Hepatocyte (in vitro differentiated cells): Measurements from ENCODE around the gene UCHL3. TPM values are rescaled to one million over a fixed set of nuclear protein-coding genes. Genes with fewer than 3 reads are reported as not detected.

Experiments
- DNase-seq: peaks from one replicate; pipeline ENCODE4 v3.0.0-alpha.2; 2016; ENCODE audit warnings: low spot score
- H2AFZ ChIP-seq: fragments of 200-600 bp; sonication (generic); 2 replicates; pipeline ENCODE4 v1.6.0; 2016; ENCODE audit warnings: antibody characterized with exemption, mild to moderate bottlenecking
- H3K27ac ChIP-seq: fragments of 200-600 bp; sonication (generic); 2 replicates; pipeline ENCODE4 v1.5.1; 2016; ENCODE audit warnings: mild to moderate bottlenecking
- H3K27me3 ChIP-seq: fragments of 200-600 bp; sonication (generic); 2 replicates; pipeline ENCODE4 v1.6.1; 2016
- H3K36me3 ChIP-seq: fragments of 200-600 bp; sonication (generic); replicated peaks from 2 replicates; pipeline ENCODE4 v1.5.1; 2016; ENCODE audit warnings: low read depth; ENCODE audit not compliant: insufficient read depth
- H3K4me1 ChIP-seq: fragments of 200-600 bp; sonication (generic); 2 replicates; pipeline ENCODE4 v1.5.1; 2016; ENCODE audit warnings: mild to moderate bottlenecking, moderate library complexity; ENCODE audit not compliant: insufficient read depth
- H3K4me2 ChIP-seq: fragments of 200-600 bp; sonication (generic); 2 replicates; pipeline ENCODE4 v1.6.0; 2016
- H3K4me3 ChIP-seq: fragments of 200-600 bp; sonication (generic); 2 replicates; pipeline ENCODE4 v1.5.1; 2016; ENCODE audit warnings: mild to moderate bottlenecking
- H3K79me2 ChIP-seq: fragments of 200-600 bp; sonication (generic); 2 replicates; pipeline ENCODE4 v1.6.0; 2017; ENCODE audit warnings: mild to moderate bottlenecking
- H3K9me2 ChIP-seq: fragments of 200-600 bp; sonication (generic); replicated peaks from 2 replicates; pipeline ENCODE4 v1.6.0; 2017; ENCODE audit warnings: mild to moderate bottlenecking; ENCODE audit not compliant: insufficient read depth
- H3K9me3 ChIP-seq: fragments of 200-600 bp; sonication (generic); 2 replicates; pipeline ENCODE4 v1.5.1; 2016; ENCODE audit warnings: low read depth, mild to moderate bottlenecking
- H4K20me1 ChIP-seq: fragments of 200-600 bp; sonication (generic); 2 replicates; pipeline ENCODE4 v1.6.0; 2016; ENCODE audit warnings: mild to moderate bottlenecking; ENCODE audit not compliant: insufficient read depth, poor library complexity, severe bottlenecking
- CTCF ChIP-seq: fragments of 200-600 bp; sonication (generic); IDR thresholded peaks from 2 replicates; pipeline ENCODE4 v1.5.1; 2016; ENCODE audit warnings: antibody characterized with exemption, mild to moderate bottlenecking; ENCODE audit not compliant: poor library complexity
- EZH2 ChIP-seq: fragments of 200-600 bp; sonication (generic); IDR thresholded peaks from 2 replicates; pipeline ENCODE4 v1.6.1; 2016; ENCODE audit warnings: antibody characterized with exemption, mild to moderate bottlenecking, borderline replicate concordance
- EZH2phosphoT487 ChIP-seq: fragments of 200-600 bp; sonication (generic); IDR thresholded peaks from one replicate; pipeline ENCODE4 v1.6.1; 2018; ENCODE audit warnings: antibody characterized with exemption, mild to moderate bottlenecking, low read depth, moderate library complexity; ENCODE audit not compliant: unreplicated experiment, severe bottlenecking
- WGBS: methylation state at CpG from one replicate; pipeline ENCODE4 v1.1.6; 2016; ENCODE audit warnings: low lambda C conversion rate; ENCODE audit errors: missing lambda C conversion rate; 5-methylcytosine and 5-hydroxymethylcytosine counted together
- polyA plus RNA-seq: library from polyadenylated mRNA; unstranded; fragments of >200 nt; fragmentation: Nextera tagmentation; extraction: Ambion mirVana; gene quantifications from 2 replicates; pipeline ENCODE4 v1.2.1, GENCODE V29; 2016
- total RNA-seq: library from RNA; depleted of rRNA; stranded (reverse); fragments of >200 nt; gene quantifications from 2 replicates; pipeline ENCODE4 v1.2.3, GENCODE V29; 2014

Gene UCHL3
- total and polyA plus RNA-seq, 2 experiments from 2014 or later, result 42.0 to 77.5 TPM

GRCh38 chr13:75518439-75519088 is 31.0 kb upstream of the UCHL3 start:
- 98% methylated on average over 14 of the region's 30 CpGs for WGBS
- TF ChIP-seq CTCF, result no peak
- TF ChIP-seq EZH2, result no peak
- no peak for TF ChIP-seq EZH2phosphoT487
- H3K79me2 ChIP-seq, result no peaks in the 10 kb centered on the region
- H4K20me1 ChIP-seq, result no peaks in the 10 kb centered on the region
- no peak for DNase-seq
- H3K4me2 ChIP-seq, result no peak overlapping the region
- H3K9me2 ChIP-seq, result no peaks in the 10 kb centered on the region
- no peaks in the 10 kb centered on the region for H3K27me3 ChIP-seq
- H2AFZ ChIP-seq, result no peak overlapping the region
- H3K4me1 ChIP-seq, result no peaks in the 10 kb centered on the region
- H3K36me3 ChIP-seq, result no peaks in the 10 kb centered on the region
- no peak overlapping the region for H3K27ac ChIP-seq
- no peaks in the 10 kb centered on the region for H3K9me3 ChIP-seq
- H3K4me3 ChIP-seq, result no peak overlapping the region

GRCh38 chr13:75521956-75522355 is 27.6 kb upstream of the UCHL3 start:
- no peak overlapping the region for H3K4me2 ChIP-seq
- WGBS, result 95% methylated on average over 3 of the region's 3 CpGs
- TF ChIP-seq EZH2phosphoT487, result no peak
- no peak for TF ChIP-seq EZH2
- TF ChIP-seq CTCF, result no peak
- H3K9me3 ChIP-seq, result no peaks in the 10 kb centered on the region
- no peak overlapping the region for H2AFZ ChIP-seq
- no peak for DNase-seq
- no peaks in the 10 kb centered on the region for H3K27me3 ChIP-seq
- H4K20me1 ChIP-seq, result no peaks in the 10 kb centered on the region
- H3K4me3 ChIP-seq, result no peak overlapping the region
- no peaks in the 10 kb centered on the region for H3K36me3 ChIP-seq
- no peaks in the 10 kb centered on the region for H3K4me1 ChIP-seq
- H3K27ac ChIP-seq, result no peak overlapping the region
- no peaks in the 10 kb centered on the region for H3K79me2 ChIP-seq
- H3K9me2 ChIP-seq, result no peaks in the 10 kb centered on the region

GRCh38 chr13:75530549-75530961 is 19.0 kb upstream of the UCHL3 start:
- TF ChIP-seq CTCF (no peak), EZH2phosphoT487 (no peak), EZH2 (no peak)
- Histone ChIP-seq H3K9me3 (no peaks in the 10 kb centered on the region), H3K4me2 (no peak overlapping the region), H2AFZ (no peak overlapping the region), H3K36me3 (no peaks in the 10 kb centered on the region), H3K79me2 (peaks cover 11% of the 10 kb centered on the region), H3K9me2 (no peaks in the 10 kb centered on the region), H3K4me3 (no peak overlapping the region), H4K20me1 (no peaks in the 10 kb centered on the region), H3K27ac (no peak overlapping the region), H3K27me3 (no peaks in the 10 kb centered on the region), H3K4me1 (peaks cover 5% of the 10 kb centered on the region)
- DNase-seq, result no peak

GRCh38 chr13:75533861-75534260 is 15.7 kb upstream of the UCHL3 start:
- no peak for TF ChIP-seq EZH2phosphoT487
- no peak for TF ChIP-seq EZH2
- TF ChIP-seq CTCF, result no peak
- Histone ChIP-seq H3K36me3 (no peaks in the 10 kb centered on the region), H3K27ac (no peak overlapping the region), H3K4me2 (no peak overlapping the region), H3K4me1 (peaks cover 14% of the 10 kb centered on the region), H3K79me2 (peaks cover 29% of the 10 kb centered on the region), H3K4me3 (no peak overlapping the region), H3K27me3 (no peaks in the 10 kb centered on the region), H2AFZ (no peak overlapping the region), H3K9me3 (no peaks in the 10 kb centered on the region), H3K9me2 (no peaks in the 10 kb centered on the region), H4K20me1 (no peaks in the 10 kb centered on the region)
- WGBS, result 91% methylated on average over 1 of the region's 1 CpG
- no peak for DNase-seq
